Endothelial cell (in vitro differentiated cells): Measurements from ENCODE around the gene ANO2. TPM values are rescaled to one million over a fixed set of nuclear protein-coding genes. Genes with fewer than 3 reads are reported as not detected.

Experiments used
- DNase-seq: peaks from one replicate; pipeline ENCODE4 v3.0.0; 2021; ENCODE audit warnings: low spot score
- H3K27ac Mint-ChIP-seq: one replicate; pipeline ENCODE4 v1.8.0; 2021; ENCODE audit warnings: mixed read lengths, inconsistent platforms; ENCODE audit not compliant: unreplicated experiment
- H3K27me3 Mint-ChIP-seq: one replicate; pipeline ENCODE4 v1.8.0; 2021; ENCODE audit warnings: mild to moderate bottlenecking, moderate library complexity, mixed read lengths, inconsistent platforms; ENCODE audit not compliant: unreplicated experiment
- H3K36me3 Mint-ChIP-seq: one replicate; pipeline ENCODE4 v1.8.0; 2021; ENCODE audit warnings: mild to moderate bottlenecking, low read depth, mixed read lengths, inconsistent platforms; ENCODE audit not compliant: unreplicated experiment
- H3K4me1 Mint-ChIP-seq: one replicate; pipeline ENCODE4 v1.8.0; 2021; ENCODE audit warnings: mild to moderate bottlenecking, mixed read lengths, inconsistent platforms; ENCODE audit not compliant: unreplicated experiment
- H3K4me3 Mint-ChIP-seq: one replicate; pipeline ENCODE4 v1.8.0; 2021; ENCODE audit warnings: mild to moderate bottlenecking, mixed read lengths, inconsistent platforms; ENCODE audit not compliant: unreplicated experiment
- H3K9me3 Mint-ChIP-seq: one replicate; pipeline ENCODE4 v1.8.0; 2021; ENCODE audit warnings: mixed read lengths, inconsistent platforms; ENCODE audit not compliant: unreplicated experiment
- total RNA-seq: library from RNA; stranded (reverse); fragmentation: NEBNext Ultra II Directional; extraction: Animal tissue kit (Norgen Biotek cat#: 25700); gene quantifications from one replicate; pipeline ENCODE4 v1.2.1, GENCODE V29; 2021; ENCODE audit not compliant: unreplicated experiment
- TF ChIP-seq, protein P1 (sequence below): fragments of 200-600 bp; sonication (generic); IDR thresholded peaks from one replicate; pipeline ENCODE4 v1.5.0; 2021; ENCODE audit warnings: antibody characterized with exemption; ENCODE audit not compliant: unreplicated experiment

The ANO2 gene
- total RNA-seq, 1 donor from 2014 or later = 4.5 TPM

DNA sequence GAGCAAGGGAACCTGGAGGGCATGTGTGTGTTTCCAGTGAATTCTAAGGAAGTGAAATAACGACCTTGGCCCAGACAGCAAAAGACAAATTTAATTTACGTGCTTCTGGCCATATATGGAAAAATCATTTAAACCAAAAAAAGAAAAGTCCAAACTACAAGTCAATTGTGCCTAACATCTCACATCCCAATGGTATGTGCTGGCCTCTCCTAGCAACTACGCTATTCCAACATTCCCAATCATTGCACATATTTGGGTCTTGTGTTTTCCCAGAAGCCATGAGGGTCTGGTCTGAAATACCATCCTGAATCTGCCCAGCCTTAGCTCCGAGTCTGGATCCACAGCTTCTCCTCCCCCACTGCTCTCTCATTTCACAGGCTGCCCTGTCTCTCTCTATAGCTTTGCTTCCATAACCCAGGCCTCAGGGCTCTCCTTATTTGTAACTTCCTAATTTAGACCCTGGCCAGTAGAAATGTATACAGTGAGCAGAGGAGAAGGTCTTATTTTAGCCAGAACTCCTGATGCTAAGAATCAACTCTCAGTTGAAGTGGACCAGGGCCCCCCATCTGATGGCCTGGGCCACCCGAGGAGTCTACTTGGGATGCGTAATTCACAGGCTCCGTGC lies 224.6 kb downstream of the ANO2 start:
- no peak overlapping the region for H3K4me3 Mint-ChIP-seq
- no peak for DNase-seq
- no peaks in the 10 kb centered on the region for H3K36me3 Mint-ChIP-seq
- H3K27me3 Mint-ChIP-seq = no peaks in the 10 kb centered on the region
- H3K4me1 Mint-ChIP-seq = peaks cover 15% of the 10 kb centered on the region
- H3K27ac Mint-ChIP-seq = no peak overlapping the region
- TF ChIP-seq, protein P1, sequence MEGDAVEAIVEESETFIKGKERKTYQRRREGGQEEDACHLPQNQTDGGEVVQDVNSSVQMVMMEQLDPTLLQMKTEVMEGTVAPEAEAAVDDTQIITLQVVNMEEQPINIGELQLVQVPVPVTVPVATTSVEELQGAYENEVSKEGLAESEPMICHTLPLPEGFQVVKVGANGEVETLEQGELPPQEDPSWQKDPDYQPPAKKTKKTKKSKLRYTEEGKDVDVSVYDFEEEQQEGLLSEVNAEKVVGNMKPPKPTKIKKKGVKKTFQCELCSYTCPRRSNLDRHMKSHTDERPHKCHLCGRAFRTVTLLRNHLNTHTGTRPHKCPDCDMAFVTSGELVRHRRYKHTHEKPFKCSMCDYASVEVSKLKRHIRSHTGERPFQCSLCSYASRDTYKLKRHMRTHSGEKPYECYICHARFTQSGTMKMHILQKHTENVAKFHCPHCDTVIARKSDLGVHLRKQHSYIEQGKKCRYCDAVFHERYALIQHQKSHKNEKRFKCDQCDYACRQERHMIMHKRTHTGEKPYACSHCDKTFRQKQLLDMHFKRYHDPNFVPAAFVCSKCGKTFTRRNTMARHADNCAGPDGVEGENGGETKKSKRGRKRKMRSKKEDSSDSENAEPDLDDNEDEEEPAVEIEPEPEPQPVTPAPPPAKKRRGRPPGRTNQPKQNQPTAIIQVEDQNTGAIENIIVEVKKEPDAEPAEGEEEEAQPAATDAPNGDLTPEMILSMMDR = no peak
- no peaks in the 10 kb centered on the region for H3K9me3 Mint-ChIP-seq

DNA sequence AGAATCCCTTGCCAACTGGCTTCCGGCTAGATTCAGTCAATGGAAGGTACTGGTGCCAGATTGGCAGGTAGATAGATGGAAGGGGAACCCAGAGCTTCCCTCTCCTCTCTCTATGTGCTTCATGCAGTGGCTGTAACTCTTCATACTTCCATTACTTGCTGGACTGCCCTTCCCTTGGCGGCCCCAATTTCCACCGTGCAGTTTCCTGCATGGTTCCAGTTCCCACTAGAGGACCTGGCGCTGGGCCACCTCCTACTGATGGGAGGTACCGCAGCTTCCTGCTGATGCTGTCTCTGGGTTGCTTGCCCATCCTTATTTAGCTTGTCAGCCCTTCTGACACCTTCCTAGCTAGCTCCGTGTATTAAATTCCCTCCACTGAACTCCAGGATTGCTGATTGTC lies 226.4 kb downstream of the ANO2 start:
- H3K9me3 Mint-ChIP-seq = no peaks in the 10 kb centered on the region
- TF ChIP-seq, protein P1 = no peak
- H3K4me3 Mint-ChIP-seq = no peak overlapping the region
- H3K36me3 Mint-ChIP-seq = no peaks in the 10 kb centered on the region
- no peak for DNase-seq
- H3K27ac Mint-ChIP-seq = no peak overlapping the region
- peaks cover 13% of the 10 kb centered on the region for H3K4me1 Mint-ChIP-seq
- no peaks in the 10 kb centered on the region for H3K27me3 Mint-ChIP-seq

DNA sequence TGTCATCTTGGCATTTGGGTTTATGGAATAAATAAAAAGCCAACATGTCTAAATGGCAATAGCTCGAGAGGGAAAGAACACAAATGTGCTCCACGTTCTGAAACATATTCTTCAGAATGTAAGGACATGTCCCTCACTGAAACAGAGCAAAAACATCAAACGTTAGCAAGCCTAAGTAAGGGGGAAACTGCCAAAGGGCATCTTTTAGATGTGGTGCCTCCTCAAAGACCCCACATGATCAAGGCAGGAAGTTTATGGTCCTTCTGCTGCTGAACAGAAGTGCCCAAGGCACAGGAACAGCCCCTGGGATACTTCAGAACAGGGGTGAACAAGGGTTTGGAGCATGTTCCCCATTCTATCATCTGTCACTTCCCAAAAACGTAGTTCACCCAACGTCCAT lies 227.0 kb downstream of the ANO2 start:
- DNase-seq = no peak
- TF ChIP-seq, protein P1 = no peak
- no peaks in the 10 kb centered on the region for H3K36me3 Mint-ChIP-seq
- no peak overlapping the region for H3K4me3 Mint-ChIP-seq
- peaks cover 13% of the 10 kb centered on the region for H3K4me1 Mint-ChIP-seq
- no peaks in the 10 kb centered on the region for H3K27me3 Mint-ChIP-seq
- no peak overlapping the region for H3K27ac Mint-ChIP-seq
- no peaks in the 10 kb centered on the region for H3K9me3 Mint-ChIP-seq

DNA sequence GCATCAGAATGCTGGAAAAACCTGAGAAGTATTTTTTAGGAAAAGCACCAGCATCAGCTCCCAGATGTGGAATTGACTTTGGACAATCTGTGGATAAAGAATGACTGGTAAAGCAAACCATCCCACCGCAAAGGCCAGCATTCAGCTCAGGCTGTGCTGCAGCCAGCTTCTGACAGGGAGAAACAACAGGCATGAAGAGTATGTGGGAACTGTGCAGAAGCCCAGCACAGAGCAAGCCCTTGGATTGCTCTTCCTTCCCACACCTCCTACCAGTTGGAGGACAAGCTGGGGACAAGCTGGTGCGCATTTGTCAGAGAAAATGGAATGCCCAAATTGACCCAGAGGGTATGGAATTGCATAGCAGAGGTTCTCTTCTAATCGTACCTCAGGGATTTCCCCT lies 228.1 kb downstream of the ANO2 start:
- Mint-ChIP-seq H3K9me3 (no peaks in the 10 kb centered on the region), H3K27ac (no peak overlapping the region), H3K4me3 (no peak overlapping the region), H3K4me1 (peaks cover 5% of the 10 kb centered on the region), H3K27me3 (no peaks in the 10 kb centered on the region), H3K36me3 (no peaks in the 10 kb centered on the region)
- DNase-seq = no peak
- TF ChIP-seq, protein P1 = no peak

DNA sequence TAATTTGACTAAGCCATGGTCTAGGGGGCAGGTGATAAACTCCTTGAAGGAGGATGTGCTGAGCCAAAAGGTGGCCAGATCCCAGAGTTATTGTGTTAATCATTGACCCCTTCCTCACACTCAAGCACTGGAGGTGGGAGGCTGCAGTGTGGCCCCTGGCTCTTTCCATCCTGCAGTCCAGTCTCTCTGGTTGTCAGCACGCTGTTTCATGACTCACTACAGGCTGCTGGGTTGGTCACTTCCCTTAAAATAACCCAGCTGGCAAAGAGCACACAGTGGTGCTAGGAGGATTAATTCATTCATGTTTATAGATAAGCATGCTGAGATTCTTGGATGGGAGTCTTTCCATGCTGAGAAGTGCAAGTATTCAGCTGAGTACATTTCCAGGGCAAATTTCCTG lies 228.9 kb downstream of the ANO2 start:
- no peak for DNase-seq
- peaks cover 4% of the 10 kb centered on the region for H3K4me1 Mint-ChIP-seq
- no peaks in the 10 kb centered on the region for H3K36me3 Mint-ChIP-seq
- no peaks in the 10 kb centered on the region for H3K27me3 Mint-ChIP-seq
- TF ChIP-seq, protein P1 = no peak
- no peaks in the 10 kb centered on the region for H3K9me3 Mint-ChIP-seq
- no peak overlapping the region for H3K4me3 Mint-ChIP-seq
- H3K27ac Mint-ChIP-seq = no peak overlapping the region
